Activated CD4-positive, CD25-positive, alpha-beta regulatory T cell treated with anti-CD3 and anti-CD28 coated beads, Interleukin-2, amount 50 U/mL, for 24 hours (primary cell): ENCODE measurements around the gene TYK2.
"Not testable (repeated sequence)": the region's sequence is repeated elsewhere in the genome, so short reads cannot be mapped to it uniquely, and the experiment has no call there.

Source experiments
- ATAC-seq, 2 donors: fragments of 150-1000 bp; cut with Tn5 transposase; one replicate each; pipeline ENCODE4 v1.10.0; 2021; ENCODE audit warnings: mild to moderate bottlenecking in 1 of 2, moderate library complexity in 1 of 2

The TYK2 gene

GRCh38 chr19:10368101-10368803, 12.1 kb downstream of the TYK2 start:
- ATAC-seq, result no peak

- ATAC-seq, result not testable (repeated sequence)
Measured at GRCh38 chr19:10366950-10367512, 13.3 kb downstream of the TYK2 start.

- ATAC-seq, result no peak
Measured at GRCh38 chr19:10365518-10365917, 14.9 kb downstream of the TYK2 start.

GRCh38 chr19:10364644-10365043, 15.7 kb downstream of the TYK2 start:
- ATAC-seq, result no peak

- ATAC-seq, result no peak
Measured at GRCh38 chr19:10363789-10364281, 16.5 kb downstream of the TYK2 start.

- no peak for ATAC-seq
Measured at GRCh38 chr19:10362259-10362658, 18.1 kb downstream of the TYK2 start.

GRCh38 chr19:10361569-10362011, 18.8 kb downstream of the TYK2 start:
- ATAC-seq, result no peak

- ATAC-seq, result no peak
Measured at GRCh38 chr19:10356431-10356830, 23.9 kb downstream of the TYK2 start.

- peak; percentile 38 to 41 for ATAC-seq
Measured at GRCh38 chr19:10353793-10354391, 26.5 kb downstream of the TYK2 start.

- ATAC-seq, result no peak
Measured at GRCh38 chr19:10352764-10353671, 27.4 kb downstream of the TYK2 start.

GRCh38 chr19:10346509-10346908, 33.9 kb downstream of the TYK2 start:
- ATAC-seq, result no peak

GRCh38 chr19:10344780-10345179, 35.6 kb downstream of the TYK2 start:
- ATAC-seq, result no peak

GRCh38 chr19:10343495-10343894, 36.9 kb downstream of the TYK2 start:
- ATAC-seq, result no peak

GRCh38 chr19:10339977-10340376, 40.4 kb downstream of the TYK2 start:
- ATAC-seq, result no peak

GRCh38 chr19:10339380-10339960, 40.9 kb downstream of the TYK2 start, which contains the start of gene ICAM3:
ICAM3 (minus strand) TSS chr19:10339624; CDS start chr19:10339614, 10 bp downstream.
- ATAC-seq, result peak; percentile 92 to 94

- peak; percentile 12 to 18 for ATAC-seq
Measured at GRCh38 chr19:10338940-10339339, 41.4 kb downstream of the TYK2 start.

- not testable (repeated sequence) for ATAC-seq
Measured at GRCh38 chr19:10336725-10337124, 43.6 kb downstream of the TYK2 start.

- no peak for ATAC-seq
Measured at GRCh38 chr19:10335352-10335985, 44.9 kb downstream of the TYK2 start.

GRCh38 chr19:10334588-10335351, 45.6 kb downstream of the TYK2 start:
- ATAC-seq, result no peak

GRCh38 chr19:10333758-10334587, 46.4 kb downstream of the TYK2 start:
- ATAC-seq, result peak; percentile 0 to 1
